ENCODE measurements around the gene R3HCC1L. TPM values are rescaled to one million over a fixed set of nuclear protein-coding genes. Genes with fewer than 3 reads are reported as not detected.
"Not testable (repeated sequence)": the region's sequence is repeated elsewhere in the genome, so short reads cannot be mapped to it uniquely, and the experiment has no call there.

R3HCC1L gene
- total RNA-seq, 4 donors from 2014 or later, result 12.1 to 23.6 (median 16.7) TPM

- no peak for DNase-seq (ENCODE audit: low spot score in 2 of 2)
- intact Hi-C loops (cut with DNase I; ENCODE audit: low total_unique reads), result no loop called here
- TF ChIP-seq CTCF (IDR thresholded peaks at IDR 0.05) (no peak), POLR2A (IDR thresholded peaks at IDR 0.05) (no peak)
These were observed 10.5 kb downstream of the R3HCC1L start for GRCh38 chr10:98144985-98145384.

GRCh38 chr10:98149858-98150257, 15.4 kb downstream of the R3HCC1L start:
- TF ChIP-seq POLR2A (IDR thresholded peaks at IDR 0.05), result no peak
- TF ChIP-seq CTCF (IDR thresholded peaks at IDR 0.05), result no peak
- intact Hi-C loops (cut with DNase I; ENCODE audit: low total_unique reads), result no loop called here
- H3K4me3 ChIP-seq (ENCODE audit: low read depth, poor library complexity, severe bottlenecking), result no peak overlapping the region
- 100% methylated on average over 1 of the region's 1 CpG for WGBS, 2 donors
- no peak for DNase-seq (ENCODE audit: low spot score in 2 of 2)

More at GRCh38 chr10:98144985-98145384, 10.5 kb downstream of the R3HCC1L start:
- 93 to 95% methylated on average over 2 of the region's 2 CpGs for whole genome bisulfite sequencing, 2 donors
- no peak overlapping the region for H3K4me3 ChIP-seq (ENCODE audit: low read depth, poor library complexity, severe bottlenecking)

GRCh38 chr10:98150544-98150943, 16.1 kb downstream of the R3HCC1L start:
- no peak for DNase-seq (ENCODE audit: low spot score in 2 of 2)
- 88 to 89% methylated on average over 5 of the region's 5 CpGs for WGBS, 2 donors
- intact Hi-C loops (cut with DNase I; ENCODE audit: low total_unique reads), result no loop called here
- no peak for TF ChIP-seq CTCF (IDR thresholded peaks at IDR 0.05)
- TF ChIP-seq POLR2A (IDR thresholded peaks at IDR 0.05), result no peak
- H3K4me3 ChIP-seq (ENCODE audit: low read depth, poor library complexity, severe bottlenecking), result no peak overlapping the region

GRCh38 chr10:98152778-98153177, 18.3 kb downstream of the R3HCC1L start:
- H3K4me3 ChIP-seq (ENCODE audit: low read depth, poor library complexity, severe bottlenecking); intact Hi-C loops (cut with DNase I; ENCODE audit: low total_unique reads); DNase-seq (ENCODE audit: low spot score in 2 of 2): not testable (repeated sequence)
- whole genome bisulfite sequencing, 2 donors, result 78 to 87% methylated on average over 11 to 15 of the region's 30 CpGs

- intact Hi-C loops (cut with DNase I; ENCODE audit: low total_unique reads); DNase-seq (ENCODE audit: low spot score in 2 of 2); H3K4me3 ChIP-seq (ENCODE audit: low read depth, poor library complexity, severe bottlenecking): not testable (repeated sequence)
- WGBS, 2 donors, result 50 to 65% methylated on average over 8 of the region's 8 CpGs
These were observed 18.9 kb downstream of the R3HCC1L start for GRCh38 chr10:98153213-98153958.

- intact Hi-C loops (cut with DNase I; ENCODE audit: low total_unique reads), result no loop called here
- WGBS, 2 donors, result 66 to 68% methylated on average over 3 of the region's 3 CpGs
- H3K4me3 ChIP-seq (ENCODE audit: low read depth, poor library complexity, severe bottlenecking), result no peak overlapping the region
- TF ChIP-seq POLR2A (IDR thresholded peaks at IDR 0.05) (no peak), CTCF (IDR thresholded peaks at IDR 0.05) (no peak)
- no peak for DNase-seq (ENCODE audit: low spot score in 2 of 2)
These were observed 19.6 kb downstream of the R3HCC1L start for GRCh38 chr10:98154076-98154475.

- TF ChIP-seq CTCF (IDR thresholded peaks at IDR 0.05), result no peak
- TF ChIP-seq POLR2A (IDR thresholded peaks at IDR 0.05), result no peak
- DNase-seq (ENCODE audit: low spot score in 2 of 2), result no peak
- H3K4me3 ChIP-seq (ENCODE audit: low read depth, poor library complexity, severe bottlenecking), result no peak overlapping the region
- intact Hi-C loops (cut with DNase I; ENCODE audit: low total_unique reads), result no loop called here
- WGBS, 2 donors, result 78 to 87% methylated on average over 1 of the region's 1 CpG
These were observed 24.1 kb downstream of the R3HCC1L start for GRCh38 chr10:98158576-98158975.

Data from lower leg skin (tissue), 4 donors.